ENCODE data around the gene NOTCH2. TPM values are rescaled to one million over a fixed set of nuclear protein-coding genes. Genes with fewer than 3 reads are reported as not detected.
A peak's percentile ranks its signal among the peaks of the same experiment; 100 is the strongest.

The NOTCH2 gene
- total and polyA plus RNA-seq, 4 donors: 8.7 to 55.3 (median 27.4) TPM

DNA sequence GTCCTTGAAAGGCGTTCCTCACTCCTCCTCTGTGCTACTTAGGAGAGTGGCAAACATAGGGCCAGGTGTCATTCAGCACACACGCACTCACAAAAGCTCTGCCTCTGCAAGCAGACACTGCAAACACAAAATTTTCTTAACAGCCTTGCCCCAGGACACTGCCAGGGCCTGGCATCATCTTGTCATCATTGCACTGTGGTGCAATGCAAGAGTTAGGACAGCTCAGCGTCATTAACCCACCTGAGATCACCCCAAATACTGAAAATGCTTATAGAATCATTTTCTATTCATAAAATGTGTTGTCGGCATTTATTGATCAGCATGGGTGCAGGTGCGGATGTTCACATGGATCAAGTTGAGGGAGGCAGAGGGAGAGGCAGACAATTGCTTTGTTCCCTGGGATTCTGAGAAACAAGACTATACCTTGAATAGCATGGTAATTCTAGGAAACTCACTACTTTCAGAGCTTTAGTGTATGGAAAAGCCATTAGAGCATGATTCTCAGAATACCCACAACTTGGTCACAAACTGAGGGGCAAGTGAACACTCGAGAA lies 176.1 kb downstream of the NOTCH2 start:
- Histone ChIP-seq H3K36me3 (ENCODE audit: control insufficient read depth in 4 of 4, insufficient read depth in 3 of 4, low read depth in 1 of 4, low read length in 3 of 4) (no peaks in the 10 kb centered on the region), H3K27me3 (ENCODE audit: control insufficient read depth in 4 of 4, insufficient read depth in 4 of 4, low read length in 3 of 4) (no peaks in the 10 kb centered on the region), H3K9ac (ENCODE audit: low read depth in 1 of 2, low read length in 2 of 2) (no peak overlapping the region), H3K4me3 (ENCODE audit: low read depth in 1 of 3, low read length in 3 of 3) (no peak overlapping the region), H3K27ac (ENCODE audit: low read depth in 1 of 2, low read length in 2 of 2) (peak overlapping the region in 1 of 2 donors; percentile 29), H3K9me3 (ENCODE audit: control insufficient read depth in 4 of 4, low read length in 3 of 4) (no peaks in the 10 kb centered on the region), H3K4me1 (ENCODE audit: control insufficient read depth in 4 of 4, insufficient read depth in 4 of 4, low read length in 3 of 4) (peaks cover 2 to 20% (median 9%) of the 10 kb centered on the region in 4 donors)
- 49% methylated on average over 6 of the region's 6 CpGs for WGBS
- DNase-seq (ENCODE audit: low spot score): no peak
- TF ChIP-seq FOXA1 (IDR thresholded peaks at IDR 0.05) (no peak), HNF4A (conservative IDR thresholded peaks at IDR 0.05) (no peak), GABPA (IDR thresholded peaks at IDR 0.05 in 1 of 2, conservative IDR thresholded peaks at IDR 0.05 in 1 of 2) (no peak), ATF3 (IDR thresholded peaks at IDR 0.05) (no peak), TAF1 (conservative IDR thresholded peaks at IDR 0.05) (no peak), RXRA (IDR thresholded peaks at IDR 0.05) (no peak), YY1 (IDR thresholded peaks at IDR 0.05) (no peak), JUND (IDR thresholded peaks at IDR 0.05) (no peak), EGR1 (IDR thresholded peaks at IDR 0.05; ENCODE audit: low read depth in 2 of 2) (no peak), FOXA2 (IDR thresholded peaks at IDR 0.05) (no peak), NR2F2 (IDR thresholded peaks at IDR 0.05) (no peak), RAD21 (IDR thresholded peaks at IDR 0.05) (no peak), SP1 (IDR thresholded peaks at IDR 0.05) (no peak), HNF4G (IDR thresholded peaks at IDR 0.05) (no peak)
- TF ChIP-seq, protein P1, sequence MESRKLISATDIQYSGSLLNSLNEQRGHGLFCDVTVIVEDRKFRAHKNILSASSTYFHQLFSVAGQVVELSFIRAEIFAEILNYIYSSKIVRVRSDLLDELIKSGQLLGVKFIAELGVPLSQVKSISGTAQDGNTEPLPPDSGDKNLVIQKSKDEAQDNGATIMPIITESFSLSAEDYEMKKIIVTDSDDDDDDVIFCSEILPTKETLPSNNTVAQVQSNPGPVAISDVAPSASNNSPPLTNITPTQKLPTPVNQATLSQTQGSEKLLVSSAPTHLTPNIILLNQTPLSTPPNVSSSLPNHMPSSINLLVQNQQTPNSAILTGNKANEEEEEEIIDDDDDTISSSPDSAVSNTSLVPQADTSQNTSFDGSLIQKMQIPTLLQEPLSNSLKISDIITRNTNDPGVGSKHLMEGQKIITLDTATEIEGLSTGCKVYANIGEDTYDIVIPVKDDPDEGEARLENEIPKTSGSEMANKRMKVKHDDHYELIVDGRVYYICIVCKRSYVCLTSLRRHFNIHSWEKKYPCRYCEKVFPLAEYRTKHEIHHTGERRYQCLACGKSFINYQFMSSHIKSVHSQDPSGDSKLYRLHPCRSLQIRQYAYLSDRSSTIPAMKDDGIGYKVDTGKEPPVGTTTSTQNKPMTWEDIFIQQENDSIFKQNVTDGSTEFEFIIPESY (IDR thresholded peaks at IDR 0.05): no peak
- TF ChIP-seq, protein P2, sequence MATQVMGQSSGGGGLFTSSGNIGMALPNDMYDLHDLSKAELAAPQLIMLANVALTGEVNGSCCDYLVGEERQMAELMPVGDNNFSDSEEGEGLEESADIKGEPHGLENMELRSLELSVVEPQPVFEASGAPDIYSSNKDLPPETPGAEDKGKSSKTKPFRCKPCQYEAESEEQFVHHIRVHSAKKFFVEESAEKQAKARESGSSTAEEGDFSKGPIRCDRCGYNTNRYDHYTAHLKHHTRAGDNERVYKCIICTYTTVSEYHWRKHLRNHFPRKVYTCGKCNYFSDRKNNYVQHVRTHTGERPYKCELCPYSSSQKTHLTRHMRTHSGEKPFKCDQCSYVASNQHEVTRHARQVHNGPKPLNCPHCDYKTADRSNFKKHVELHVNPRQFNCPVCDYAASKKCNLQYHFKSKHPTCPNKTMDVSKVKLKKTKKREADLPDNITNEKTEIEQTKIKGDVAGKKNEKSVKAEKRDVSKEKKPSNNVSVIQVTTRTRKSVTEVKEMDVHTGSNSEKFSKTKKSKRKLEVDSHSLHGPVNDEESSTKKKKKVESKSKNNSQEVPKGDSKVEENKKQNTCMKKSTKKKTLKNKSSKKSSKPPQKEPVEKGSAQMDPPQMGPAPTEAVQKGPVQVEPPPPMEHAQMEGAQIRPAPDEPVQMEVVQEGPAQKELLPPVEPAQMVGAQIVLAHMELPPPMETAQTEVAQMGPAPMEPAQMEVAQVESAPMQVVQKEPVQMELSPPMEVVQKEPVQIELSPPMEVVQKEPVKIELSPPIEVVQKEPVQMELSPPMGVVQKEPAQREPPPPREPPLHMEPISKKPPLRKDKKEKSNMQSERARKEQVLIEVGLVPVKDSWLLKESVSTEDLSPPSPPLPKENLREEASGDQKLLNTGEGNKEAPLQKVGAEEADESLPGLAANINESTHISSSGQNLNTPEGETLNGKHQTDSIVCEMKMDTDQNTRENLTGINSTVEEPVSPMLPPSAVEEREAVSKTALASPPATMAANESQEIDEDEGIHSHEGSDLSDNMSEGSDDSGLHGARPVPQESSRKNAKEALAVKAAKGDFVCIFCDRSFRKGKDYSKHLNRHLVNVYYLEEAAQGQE (IDR thresholded peaks at IDR 0.05): no peak
- TF ChIP-seq, protein P3, sequence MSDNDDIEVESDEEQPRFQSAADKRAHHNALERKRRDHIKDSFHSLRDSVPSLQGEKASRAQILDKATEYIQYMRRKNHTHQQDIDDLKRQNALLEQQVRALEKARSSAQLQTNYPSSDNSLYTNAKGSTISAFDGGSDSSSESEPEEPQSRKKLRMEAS (IDR thresholded peaks at IDR 0.05): no peak
- TF ChIP-seq, protein P4, sequence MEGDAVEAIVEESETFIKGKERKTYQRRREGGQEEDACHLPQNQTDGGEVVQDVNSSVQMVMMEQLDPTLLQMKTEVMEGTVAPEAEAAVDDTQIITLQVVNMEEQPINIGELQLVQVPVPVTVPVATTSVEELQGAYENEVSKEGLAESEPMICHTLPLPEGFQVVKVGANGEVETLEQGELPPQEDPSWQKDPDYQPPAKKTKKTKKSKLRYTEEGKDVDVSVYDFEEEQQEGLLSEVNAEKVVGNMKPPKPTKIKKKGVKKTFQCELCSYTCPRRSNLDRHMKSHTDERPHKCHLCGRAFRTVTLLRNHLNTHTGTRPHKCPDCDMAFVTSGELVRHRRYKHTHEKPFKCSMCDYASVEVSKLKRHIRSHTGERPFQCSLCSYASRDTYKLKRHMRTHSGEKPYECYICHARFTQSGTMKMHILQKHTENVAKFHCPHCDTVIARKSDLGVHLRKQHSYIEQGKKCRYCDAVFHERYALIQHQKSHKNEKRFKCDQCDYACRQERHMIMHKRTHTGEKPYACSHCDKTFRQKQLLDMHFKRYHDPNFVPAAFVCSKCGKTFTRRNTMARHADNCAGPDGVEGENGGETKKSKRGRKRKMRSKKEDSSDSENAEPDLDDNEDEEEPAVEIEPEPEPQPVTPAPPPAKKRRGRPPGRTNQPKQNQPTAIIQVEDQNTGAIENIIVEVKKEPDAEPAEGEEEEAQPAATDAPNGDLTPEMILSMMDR (IDR thresholded peaks at IDR 0.05; ENCODE audit: low read depth, low read length, missing input control): no peak
